Brain microvascular endothelial cell (primary cell): ENCODE results near the gene PAXX.
"Not testable (repeated sequence)": the region's sequence is repeated elsewhere in the genome, so short reads cannot be mapped to it uniquely, and the experiment has no call there.

ENCODE experiments used
- DNase-seq: peaks from one replicate; pipeline ENCODE4 v3.0.0-alpha.2; 2020
- H3K27ac ChIP-seq: fragments of 250-450 bp; sonication (Bioruptor Pico); 2 replicates; pipeline ENCODE4 v1.5.1; 2020; ENCODE audit warnings: mild to moderate bottlenecking, moderate library complexity
- H3K27me3 ChIP-seq: fragments of 250-450 bp; sonication (Bioruptor Pico); replicated peaks from 2 replicates; pipeline ENCODE4 v1.5.1; 2020; ENCODE audit warnings: mild to moderate bottlenecking
- H3K36me3 ChIP-seq: fragments of 250-450 bp; sonication (Bioruptor Pico); replicated peaks from 2 replicates; pipeline ENCODE4 v1.5.1; 2020; ENCODE audit warnings: mild to moderate bottlenecking
- H3K4me3 ChIP-seq: 2 replicates; pipeline ENCODE4 v1.5.1; 2011; ENCODE audit warnings: low read depth, mild to moderate bottlenecking, control low read depth, low read length, moderate library complexity
- in situ Hi-C: cut with HindIII; loops from 2 replicates; pipeline ENCODE4 v1.10.0; 2017; ENCODE audit warnings: low sequenced_read_pairs, low pct_ligation_motif_present
- TF ChIP-seq, protein P1 (sequence below): IDR thresholded peaks from 2 replicates; pipeline ENCODE4 v1.5.1; 2011; ENCODE audit warnings: low read depth, mild to moderate bottlenecking, moderate library complexity, low read length, control low read depth, inconsistent platforms; ENCODE audit errors: missing control alignments

PAXX gene

DNA sequence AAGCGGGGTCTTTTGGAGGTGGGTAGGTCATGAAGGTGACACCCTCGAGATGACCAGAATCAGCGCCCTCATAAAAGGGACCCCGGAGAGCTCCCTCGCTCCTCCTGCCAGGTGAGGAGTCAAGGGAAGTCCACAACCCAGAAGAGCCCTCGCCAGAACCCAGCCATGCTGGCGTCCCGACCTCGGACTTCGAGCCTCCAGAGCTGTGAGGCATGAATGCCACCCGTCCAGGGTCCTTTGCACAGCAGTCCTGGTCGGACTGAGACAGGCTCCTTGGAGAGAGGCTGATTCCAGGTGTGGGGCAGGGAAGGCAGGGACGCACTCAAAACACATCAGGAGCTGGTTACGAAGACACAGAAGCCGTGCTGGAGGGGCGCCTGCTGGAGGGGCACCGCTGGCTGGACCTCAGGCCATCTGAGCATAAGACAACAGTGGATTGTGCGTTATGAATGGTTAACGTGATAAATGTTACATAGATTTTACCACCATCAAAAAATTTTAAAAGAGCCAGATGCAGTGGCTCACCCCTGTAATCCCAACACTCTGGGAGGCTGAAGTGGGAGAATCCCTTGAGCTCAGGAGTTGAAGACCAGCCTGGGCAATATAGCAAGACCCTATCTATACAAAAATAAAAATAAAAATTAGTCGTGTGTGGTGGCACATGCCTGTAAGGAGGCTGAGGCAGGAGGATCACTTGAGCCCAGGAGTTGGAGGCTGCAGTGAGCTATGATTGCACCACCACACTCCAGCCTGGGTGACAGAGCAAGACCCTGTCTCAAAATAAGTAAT is 9.8 kb downstream of the PAXX start:
- in situ Hi-C loops = no loop called here
- Histone ChIP-seq H3K4me3 (no peak overlapping the region), H3K27ac (no peak overlapping the region), H3K27me3 (no peaks in the 10 kb centered on the region), H3K36me3 (no peaks in the 10 kb centered on the region)
- TF ChIP-seq, protein P1, sequence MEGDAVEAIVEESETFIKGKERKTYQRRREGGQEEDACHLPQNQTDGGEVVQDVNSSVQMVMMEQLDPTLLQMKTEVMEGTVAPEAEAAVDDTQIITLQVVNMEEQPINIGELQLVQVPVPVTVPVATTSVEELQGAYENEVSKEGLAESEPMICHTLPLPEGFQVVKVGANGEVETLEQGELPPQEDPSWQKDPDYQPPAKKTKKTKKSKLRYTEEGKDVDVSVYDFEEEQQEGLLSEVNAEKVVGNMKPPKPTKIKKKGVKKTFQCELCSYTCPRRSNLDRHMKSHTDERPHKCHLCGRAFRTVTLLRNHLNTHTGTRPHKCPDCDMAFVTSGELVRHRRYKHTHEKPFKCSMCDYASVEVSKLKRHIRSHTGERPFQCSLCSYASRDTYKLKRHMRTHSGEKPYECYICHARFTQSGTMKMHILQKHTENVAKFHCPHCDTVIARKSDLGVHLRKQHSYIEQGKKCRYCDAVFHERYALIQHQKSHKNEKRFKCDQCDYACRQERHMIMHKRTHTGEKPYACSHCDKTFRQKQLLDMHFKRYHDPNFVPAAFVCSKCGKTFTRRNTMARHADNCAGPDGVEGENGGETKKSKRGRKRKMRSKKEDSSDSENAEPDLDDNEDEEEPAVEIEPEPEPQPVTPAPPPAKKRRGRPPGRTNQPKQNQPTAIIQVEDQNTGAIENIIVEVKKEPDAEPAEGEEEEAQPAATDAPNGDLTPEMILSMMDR = no peak
- no peak for DNase-seq

DNA sequence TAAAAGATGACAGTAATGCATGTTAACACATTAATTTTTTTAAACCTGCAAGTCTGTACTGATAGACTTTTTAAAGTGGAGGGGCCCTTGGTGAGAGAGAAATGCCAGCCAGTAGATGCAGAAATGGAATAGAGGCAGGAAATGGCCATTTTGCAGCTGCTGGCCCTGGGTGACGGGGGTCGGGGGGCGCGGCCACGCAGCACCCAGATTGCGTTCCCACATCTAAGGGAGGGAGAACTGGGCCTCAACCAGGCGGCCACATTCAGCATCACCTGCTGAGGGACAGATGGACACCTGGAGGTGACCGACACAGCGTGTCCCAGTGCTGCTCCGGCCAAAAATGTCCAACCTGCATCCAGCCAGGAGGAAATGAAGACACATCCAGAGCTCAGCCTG is 10.4 kb downstream of the PAXX start:
- no peak overlapping the region for H3K4me3 ChIP-seq
- DNase-seq = no peak
- TF ChIP-seq, protein P1 = no peak
- H3K27ac ChIP-seq = no peak overlapping the region
- in situ Hi-C loops = no loop called here
- no peaks in the 10 kb centered on the region for H3K27me3 ChIP-seq
- no peaks in the 10 kb centered on the region for H3K36me3 ChIP-seq

DNA sequence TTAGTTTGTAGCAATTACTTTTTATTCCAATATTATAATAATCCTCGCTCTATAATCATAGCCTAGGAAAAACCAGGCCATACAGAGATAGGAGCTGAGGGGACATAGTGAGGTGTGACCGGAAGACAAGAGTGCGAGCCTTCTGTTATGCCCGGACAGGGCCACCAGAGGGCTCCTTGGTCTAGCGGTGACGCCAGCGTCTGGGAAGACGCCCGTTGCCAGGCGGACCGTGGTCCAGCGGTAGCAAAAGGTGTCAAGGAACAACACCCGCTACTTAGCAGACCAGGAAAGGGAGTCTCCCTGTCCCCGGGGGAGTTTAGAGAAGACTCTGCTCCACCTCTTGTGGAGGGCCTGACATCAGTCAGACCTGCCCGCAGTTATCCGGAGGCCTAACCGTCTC is 12.1 kb downstream of the PAXX start:
- H3K27me3 ChIP-seq, H3K4me3 ChIP-seq, H3K36me3 ChIP-seq, in situ Hi-C loops, H3K27ac ChIP-seq: not testable (repeated sequence)
- TF ChIP-seq, protein P1 = peak; percentile 47
- DNase-seq = peak; percentile 25

DNA sequence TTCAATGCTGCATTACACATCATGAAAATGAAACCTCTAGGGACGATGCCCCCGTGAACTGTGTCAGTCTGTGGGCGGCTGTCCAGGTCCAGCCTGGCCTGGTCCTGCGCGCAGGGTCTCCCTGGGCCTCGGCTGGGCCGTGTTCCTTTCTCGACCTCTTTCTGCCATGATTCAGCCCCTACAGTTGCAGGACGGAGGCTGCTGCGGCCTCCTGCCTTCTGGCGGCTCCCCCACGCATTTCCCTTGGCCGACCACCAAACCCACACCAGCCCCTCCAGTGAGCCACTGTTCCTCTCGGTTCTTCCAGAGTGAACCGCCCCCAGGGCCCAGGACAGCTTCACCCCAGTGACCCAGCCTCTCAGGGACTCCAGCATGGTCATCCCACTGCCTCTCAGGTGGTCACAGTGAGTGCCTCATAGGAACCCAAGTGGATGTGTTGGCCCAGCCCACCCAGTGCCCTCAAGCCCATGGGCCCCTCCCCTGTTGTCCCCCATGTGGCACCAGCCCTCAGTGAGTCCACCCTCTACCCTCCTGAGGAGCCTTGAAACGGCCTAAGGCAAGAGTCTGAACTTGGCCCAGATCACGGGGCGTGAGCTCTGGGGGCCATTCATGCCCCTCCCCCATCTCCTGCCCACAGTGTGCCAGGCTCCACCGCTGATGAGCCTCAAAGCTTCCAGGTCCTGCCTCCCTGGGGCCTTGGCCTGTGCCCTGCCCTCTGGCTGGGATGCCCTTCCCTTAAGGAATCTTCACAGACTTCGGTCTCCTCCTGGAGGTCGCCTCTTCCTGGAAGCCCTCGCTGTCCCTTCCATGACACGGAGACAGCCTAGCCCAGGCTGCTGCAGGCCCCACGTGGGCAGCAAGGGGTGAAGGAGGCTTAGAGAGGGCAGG is 14.1 kb downstream of the PAXX start:
- Histone ChIP-seq H3K27ac (no peak overlapping the region), H3K36me3 (no peaks in the 10 kb centered on the region), H3K27me3 (no peaks in the 10 kb centered on the region), H3K4me3 (no peak overlapping the region)
- DNase-seq = no peak
- TF ChIP-seq, protein P1 = no peak
- in situ Hi-C loops = no loop called here

DNA sequence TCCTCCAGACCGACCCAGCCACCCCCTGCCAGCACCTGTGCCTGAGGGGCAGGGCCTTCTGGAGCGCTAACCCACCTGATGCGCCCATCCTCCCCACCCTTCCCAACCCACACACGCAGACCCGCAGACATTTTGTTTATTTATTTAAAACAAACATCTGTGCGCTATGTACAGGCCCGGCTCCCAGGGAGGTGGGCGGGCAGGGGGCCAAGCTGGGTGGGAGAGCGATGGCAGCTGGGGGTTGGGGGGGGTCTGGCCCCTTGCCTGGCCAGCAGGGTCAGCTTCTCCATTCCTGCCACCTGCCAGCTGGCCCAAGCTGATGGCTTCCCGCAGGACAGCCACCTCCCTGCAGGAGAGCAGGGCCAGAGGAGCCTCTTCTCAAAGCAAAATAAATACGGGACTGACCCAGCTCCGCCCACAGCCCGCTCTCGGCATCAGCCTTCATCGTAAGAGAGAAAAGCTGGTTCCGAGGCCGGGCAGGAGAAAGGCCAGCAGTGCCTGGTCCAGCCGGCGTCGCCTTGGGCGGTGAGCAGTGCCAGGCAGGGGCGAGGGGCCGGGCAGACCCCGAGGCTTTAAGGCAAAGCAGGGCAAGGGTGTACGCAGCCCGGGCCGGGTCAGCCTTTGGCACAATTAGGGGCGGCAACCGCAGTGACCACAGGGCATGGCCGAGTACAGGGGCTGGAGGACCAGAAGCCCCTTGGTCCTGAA is 15.0 kb downstream of the PAXX start:
- TF ChIP-seq, protein P1 = no peak
- H3K36me3 ChIP-seq = peaks cover 3% of the 10 kb centered on the region
- no peak overlapping the region for H3K4me3 ChIP-seq
- no peak for DNase-seq
- no peaks in the 10 kb centered on the region for H3K27me3 ChIP-seq
- in situ Hi-C loops = no loop called here
- no peak overlapping the region for H3K27ac ChIP-seq
